CD4-positive, alpha-beta T cell (primary cell): ENCODE results near the gene MRPL20. TPM values are rescaled to one million over a fixed set of nuclear protein-coding genes. Genes with fewer than 3 reads are reported as not detected.
A peak's percentile ranks its signal among the peaks of the same experiment; 100 is the strongest.

ENCODE experiments used
- ATAC-seq: fragments of 200-7000 bp; cut with Tn5 transposase; one replicate; pipeline ENCODE4 v1.10.0; 2022; ENCODE audit warnings: mild to moderate bottlenecking; ENCODE audit not compliant: poor library complexity
- CTCF ChIA-PET: fragments of 350-600 bp; sonication (Branson Sonifier 250); formaldehyde crosslinking; loops from one replicate; lab custom pipeline; 2021; ENCODE audit warnings: antibody characterized with exemption, inconsistent platforms; lab: Charles Lee
- POLR2A ChIA-PET: fragments of 350-600 bp; sonication (Branson Sonifier 250); formaldehyde crosslinking; loops from one replicate; lab custom pipeline; 2021; ENCODE audit warnings: antibody characterized with exemption, inconsistent platforms; lab: Charles Lee
- DNase-seq, 14 experiments: peaks; one replicate each; pipeline ENCODE4 v3.0.0-alpha.2; 2013 to 2020; ENCODE audit warnings: mixed read lengths in 2 of 14
- H3K27ac ChIP-seq, 2 donors: one replicate each; pipeline versions ENCODE4 v1.5.1 to v1.7.0; 2013; ENCODE audit warnings: low read length in 2 of 2, low read depth in 1 of 2, mild to moderate bottlenecking in 1 of 2
- H3K27me3 ChIP-seq, 2 experiments: 1 replicate in 1 of 2; 2 replicates in 1 of 2; pipeline versions ENCODE4 v1.6.1 to v1.7.0; 2013; ENCODE audit warnings: low read length in 2 of 2, control low read depth in 1 of 2, mild to moderate bottlenecking in 1 of 2, moderate library complexity in 1 of 2; ENCODE audit not compliant: insufficient read depth in 2 of 2, control insufficient read depth in 1 of 2
- H3K36me3 ChIP-seq: one replicate; pipeline ENCODE4 v1.6.1; 2013; ENCODE audit warnings: low read length, control low read depth; ENCODE audit not compliant: insufficient read depth
- H3K4me1 ChIP-seq: one replicate; pipeline ENCODE4 v1.6.1; 2013; ENCODE audit warnings: low read length, control low read depth; ENCODE audit not compliant: insufficient read depth
- H3K4me3 ChIP-seq: one replicate; pipeline ENCODE4 v1.5.1; 2013; ENCODE audit warnings: mild to moderate bottlenecking, low read length, moderate library complexity
- H3K9me3 ChIP-seq, 2 experiments: 1 replicate in 1 of 2; 2 replicates in 1 of 2; pipeline versions ENCODE4 v1.6.1 to v1.7.0; 2013; ENCODE audit warnings: low read length in 2 of 2, mild to moderate bottlenecking in 2 of 2, control low read depth in 1 of 2, moderate library complexity in 1 of 2; ENCODE audit not compliant: control insufficient read depth in 1 of 2, insufficient read depth in 1 of 2
- H3K27ac Mint-ChIP-seq: one replicate; pipeline ENCODE4 v1.8.0; 2020; ENCODE audit warnings: mixed read lengths
- H3K27me3 Mint-ChIP-seq: one replicate; pipeline ENCODE4 v1.8.0; 2021; ENCODE audit warnings: mixed read lengths
- H3K36me3 Mint-ChIP-seq: one replicate; pipeline ENCODE4 v1.8.0; 2021; ENCODE audit warnings: low read depth, mixed read lengths
- H3K4me1 Mint-ChIP-seq: one replicate; pipeline ENCODE4 v1.8.0; 2021; ENCODE audit warnings: low read depth, mixed read lengths
- H3K4me3 Mint-ChIP-seq: one replicate; pipeline ENCODE4 v1.8.0; 2020; ENCODE audit warnings: mild to moderate bottlenecking, mixed read lengths
- H3K9me3 Mint-ChIP-seq: one replicate; pipeline ENCODE4 v1.8.0; 2020; ENCODE audit warnings: mixed read lengths
- CTCF ChIP-seq: fragments of 200-600 bp; IDR thresholded peaks from one replicate; pipeline ENCODE4 v1.8.0; 2022; ENCODE audit warnings: antibody characterized with exemption, mild to moderate bottlenecking
- intact Hi-C, 2 experiments: fragments of 100-400 bp; cut with DNase I in 1 of 2; cut with micrococcal nuclease in 1 of 2; formaldehyde crosslinking; loops; one replicate each; pipeline versions ENCODE4 v1.15.1 to v1.9.0; 2023 to 2025; cut with DNase I, micrococcal nuclease
- total RNA-seq, 174 experiments: library from RNA in 2 of 174; stranded (reverse) in 2 of 174; gene quantifications; one replicate each; pipeline ENCODE4 v1.2.3 and lab custom pipeline; 2021 to 2026

Gene MRPL20
- total RNA-seq, 2 experiments from 2014 or later = 99.9 to 103 TPM

DNA sequence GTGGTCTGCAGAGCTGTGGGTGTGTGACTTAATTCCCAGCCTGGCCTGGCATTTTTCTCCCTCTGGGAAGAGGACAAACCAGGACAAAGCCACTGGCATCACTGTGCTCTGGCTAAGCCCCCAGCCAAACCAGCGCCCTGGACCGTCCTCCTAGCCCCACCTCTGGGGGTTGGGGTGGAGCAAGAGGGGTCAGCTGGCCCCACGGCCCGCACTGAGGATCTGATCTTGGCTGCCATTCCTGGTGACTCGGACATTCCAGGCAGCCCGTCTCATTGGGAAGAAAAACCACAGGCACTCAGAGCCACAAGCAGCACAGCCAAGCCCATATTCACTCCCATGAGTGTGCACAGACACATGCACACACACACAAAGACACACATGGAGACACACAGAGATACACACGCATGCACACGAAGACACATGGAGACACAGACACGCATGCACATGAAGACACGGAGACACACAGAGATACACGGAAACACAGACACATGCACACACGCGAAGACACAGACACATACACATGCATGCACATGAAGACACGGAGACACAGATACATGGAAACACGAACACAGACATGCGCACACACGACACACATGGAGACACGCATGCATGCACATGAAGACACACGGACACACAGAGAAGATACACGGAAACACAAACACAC lies 46.5 kb downstream of the MRPL20 start:
- H3K9me3 Mint-ChIP-seq = no peaks in the 10 kb centered on the region
- H3K36me3 Mint-ChIP-seq = no peaks in the 10 kb centered on the region
- DNase-seq (no peak), ATAC-seq (no peak)
- ChIA-PET POLR2A (no interaction called here), CTCF (no interaction called here)
- H3K4me3 ChIP-seq = no peak overlapping the region
- intact Hi-C loops = no loop called here
- peaks cover 22 to 26% of the 10 kb centered on the region in 2 experiments for H3K27me3 ChIP-seq
- no peaks in the 10 kb centered on the region for H3K36me3 ChIP-seq
- no peak overlapping the region for H3K4me3 Mint-ChIP-seq
- H3K27me3 Mint-ChIP-seq = peaks cover 26% of the 10 kb centered on the region
- TF ChIP-seq CTCF = no peak
- H3K27ac Mint-ChIP-seq = no peak overlapping the region
- peaks cover 0 to 14% of the 10 kb centered on the region in 2 experiments for H3K9me3 ChIP-seq
- peaks cover 12% of the 10 kb centered on the region for H3K4me1 Mint-ChIP-seq
- H3K27ac ChIP-seq = no peak overlapping the region
- peaks cover 25% of the 10 kb centered on the region for H3K4me1 ChIP-seq

GRCh38 chr1:1359664-1360468 lies 47.2 kb downstream of the MRPL20 start:
- Mint-ChIP-seq H3K4me3 (peak overlapping the region; percentile 39), H3K36me3 (no peaks in the 10 kb centered on the region), H3K27ac (peak overlapping the region; percentile 79), H3K9me3 (no peaks in the 10 kb centered on the region), H3K27me3 (peaks cover 26% of the 10 kb centered on the region), H3K4me1 (peaks cover 12% of the 10 kb centered on the region)
- ATAC-seq = no peak
- ChIA-PET CTCF (no interaction called here), POLR2A (no interaction called here)
- Histone ChIP-seq H3K9me3 (peaks cover 0 to 14% of the 10 kb centered on the region in 2 experiments), H3K36me3 (no peaks in the 10 kb centered on the region), H3K27ac (no peak overlapping the region), H3K4me1 (peaks cover 25% of the 10 kb centered on the region), H3K4me3 (no peak overlapping the region), H3K27me3 (peaks cover 22 to 30% of the 10 kb centered on the region in 2 experiments)
- no peak for TF ChIP-seq CTCF
- intact Hi-C loops = no loop called here
- no peak for DNase-seq

DNA sequence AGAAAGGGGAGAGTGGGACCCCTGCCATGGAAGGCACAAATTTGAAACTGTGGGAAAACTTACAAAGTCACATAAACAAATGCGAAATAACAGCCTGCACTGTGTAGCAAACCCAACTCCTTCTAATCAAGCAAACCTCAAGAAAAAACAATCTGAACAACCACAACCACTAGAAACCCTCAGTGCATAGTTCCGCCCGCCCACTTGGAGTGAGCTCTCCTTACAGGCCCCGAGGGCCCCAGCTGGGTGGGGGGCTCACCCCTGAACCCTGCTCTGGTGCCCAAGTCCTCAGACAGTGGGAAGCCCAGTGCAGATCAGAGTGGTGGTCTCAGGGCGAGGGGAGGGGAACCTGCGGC lies 47.8 kb downstream of the MRPL20 start:
- ChIA-PET POLR2A (no interaction called here), CTCF (no interaction called here)
- Histone ChIP-seq H3K27ac (peak overlapping the region in 1 of 2 donors; percentile 7), H3K36me3 (no peaks in the 10 kb centered on the region), H3K4me1 (peaks cover 30% of the 10 kb centered on the region), H3K27me3 (peaks cover 23 to 33% of the 10 kb centered on the region in 2 experiments), H3K9me3 (peaks cover 0 to 15% of the 10 kb centered on the region in 2 experiments), H3K4me3 (no peak overlapping the region)
- ATAC-seq = peak; percentile 77
- Mint-ChIP-seq H3K36me3 (no peaks in the 10 kb centered on the region), H3K9me3 (no peaks in the 10 kb centered on the region), H3K27ac (peak overlapping the region; percentile 79), H3K27me3 (peaks cover 26% of the 10 kb centered on the region), H3K4me3 (peak overlapping the region; percentile 39), H3K4me1 (peaks cover 13% of the 10 kb centered on the region)
- peak in 1 of 14 experiments; percentile 24 for DNase-seq
- no peak for TF ChIP-seq CTCF
- intact Hi-C loops = no loop called here
